Measurements from ENCODE around the gene EIF2A.

Gene EIF2A

DNA sequence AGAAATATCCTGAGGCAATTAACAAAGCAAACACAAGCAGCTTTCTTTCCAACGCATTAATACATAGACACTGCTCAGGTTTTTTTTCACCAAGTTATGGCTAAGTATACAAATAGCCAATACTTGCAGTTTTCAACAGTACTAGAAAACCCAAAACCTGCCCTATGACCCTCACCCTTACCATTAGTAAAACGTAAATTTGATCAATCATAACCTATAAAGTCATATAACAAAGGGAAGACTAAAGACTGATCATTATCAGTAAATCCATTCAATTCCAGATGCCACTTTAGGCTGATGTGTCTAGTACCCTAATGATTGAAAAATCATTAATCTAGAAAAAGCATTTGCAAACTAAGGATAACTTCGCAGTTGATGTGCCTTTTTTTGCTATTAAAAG is 3.5 kb upstream of the EIF2A start:
- DNase-seq (ENCODE audit: low read depth in 2 of 2, low spot score in 1 of 2): no peak

DNA sequence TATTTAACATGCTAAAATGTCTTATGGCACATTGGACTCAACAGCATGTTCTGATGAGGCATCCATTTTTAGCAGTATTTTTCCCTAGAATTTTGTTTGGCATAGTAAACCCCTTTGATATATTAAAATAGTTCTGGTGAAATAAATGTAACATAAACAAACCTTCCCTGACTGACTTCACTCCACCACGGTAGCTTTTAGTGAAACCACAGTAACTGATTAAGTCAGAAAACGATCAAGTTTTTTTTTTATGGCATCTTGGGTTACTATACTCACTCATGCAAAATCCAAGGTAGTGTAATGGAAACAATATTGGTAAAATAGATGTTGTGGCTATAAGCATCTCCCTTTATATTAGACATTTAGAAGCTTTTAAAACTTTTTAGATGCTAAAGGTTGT is 3.1 kb upstream of the EIF2A start:
- DNase-seq (ENCODE audit: low read depth in 2 of 2, low spot score in 1 of 2): no peak

DNA sequence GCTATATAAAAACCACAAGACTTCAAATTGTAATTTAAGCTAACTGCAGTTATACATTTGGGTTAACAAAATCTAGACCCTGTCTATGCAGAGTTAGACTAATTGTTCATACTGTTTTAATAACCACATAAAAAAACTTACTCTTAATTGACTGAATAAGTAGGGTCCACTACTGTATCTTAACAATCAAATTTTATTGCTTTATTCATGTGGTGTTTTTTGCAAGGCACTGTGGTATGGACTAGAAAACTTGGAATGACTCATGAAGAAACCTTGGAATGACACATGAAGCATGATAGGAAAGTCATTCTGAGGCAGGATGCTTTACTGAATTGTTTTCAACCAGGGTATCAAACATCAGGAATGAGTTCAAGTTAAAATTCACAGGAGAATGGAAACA is 2.5 kb upstream of the EIF2A start:
- DNase-seq (ENCODE audit: low read depth in 2 of 2, low spot score in 1 of 2): no peak

DNA sequence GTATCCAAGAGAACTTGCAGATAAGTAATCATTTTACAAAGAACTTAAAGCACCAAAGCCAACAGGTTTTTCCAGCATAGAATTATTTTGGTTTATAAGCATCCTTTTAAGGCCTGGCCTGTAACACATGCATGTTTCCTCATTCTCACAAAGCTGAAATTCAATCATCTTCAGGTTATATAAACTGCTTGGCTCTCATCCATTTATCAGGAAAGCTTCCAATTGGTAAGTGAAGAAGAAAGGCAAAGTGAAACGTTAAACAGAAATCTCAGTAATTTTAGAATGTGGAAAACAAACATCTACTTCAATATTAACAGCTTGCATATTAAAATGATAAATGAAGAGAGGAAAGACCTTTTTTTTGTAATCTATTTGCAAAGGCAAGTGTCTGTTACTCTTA is 1.9 kb upstream of the EIF2A start:
- no peak for DNase-seq (ENCODE audit: low read depth in 2 of 2, low spot score in 1 of 2)

DNA sequence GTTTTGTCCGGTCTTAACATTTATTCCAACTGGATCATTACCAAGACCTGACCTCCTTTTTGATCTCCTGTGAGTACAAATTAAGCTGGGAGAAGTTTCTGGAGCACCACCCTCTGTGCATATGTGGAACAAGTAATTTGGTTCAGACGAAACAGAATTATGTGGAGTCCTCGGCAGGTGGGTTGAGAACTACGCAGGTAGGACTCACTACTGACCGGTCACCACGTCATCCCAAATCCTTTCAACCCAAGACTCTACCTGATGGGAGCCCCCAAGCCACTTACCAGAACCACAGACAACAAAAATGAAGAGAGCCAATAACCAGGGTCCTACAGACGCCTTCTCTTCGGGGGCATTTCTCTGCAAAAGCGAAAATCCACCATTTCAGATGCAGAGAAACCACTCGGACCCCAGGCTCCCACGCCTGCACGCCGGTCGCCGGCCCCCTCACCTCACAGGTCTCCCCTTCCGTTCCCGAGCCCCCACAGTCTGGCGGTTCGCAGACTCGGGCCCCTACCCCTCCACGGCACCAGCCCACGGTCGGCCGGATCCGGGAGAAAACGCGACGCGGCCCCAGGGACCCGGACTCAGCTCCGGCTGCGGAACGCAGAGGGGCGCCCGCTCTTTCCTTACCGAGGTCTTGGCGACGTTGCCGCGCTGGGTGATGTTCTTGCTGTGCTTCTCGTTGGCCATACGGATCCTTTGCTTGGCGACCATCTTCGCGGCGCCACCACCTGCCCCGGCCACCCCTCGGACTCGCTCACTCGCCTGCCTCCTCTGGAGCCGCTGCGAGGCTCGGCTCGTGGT is 965 bp upstream of the EIF2A start:
- DNase-seq (ENCODE audit: low read depth in 2 of 2, low spot score in 1 of 2): peak in 1 of 2 donors; percentile 5

DNA sequence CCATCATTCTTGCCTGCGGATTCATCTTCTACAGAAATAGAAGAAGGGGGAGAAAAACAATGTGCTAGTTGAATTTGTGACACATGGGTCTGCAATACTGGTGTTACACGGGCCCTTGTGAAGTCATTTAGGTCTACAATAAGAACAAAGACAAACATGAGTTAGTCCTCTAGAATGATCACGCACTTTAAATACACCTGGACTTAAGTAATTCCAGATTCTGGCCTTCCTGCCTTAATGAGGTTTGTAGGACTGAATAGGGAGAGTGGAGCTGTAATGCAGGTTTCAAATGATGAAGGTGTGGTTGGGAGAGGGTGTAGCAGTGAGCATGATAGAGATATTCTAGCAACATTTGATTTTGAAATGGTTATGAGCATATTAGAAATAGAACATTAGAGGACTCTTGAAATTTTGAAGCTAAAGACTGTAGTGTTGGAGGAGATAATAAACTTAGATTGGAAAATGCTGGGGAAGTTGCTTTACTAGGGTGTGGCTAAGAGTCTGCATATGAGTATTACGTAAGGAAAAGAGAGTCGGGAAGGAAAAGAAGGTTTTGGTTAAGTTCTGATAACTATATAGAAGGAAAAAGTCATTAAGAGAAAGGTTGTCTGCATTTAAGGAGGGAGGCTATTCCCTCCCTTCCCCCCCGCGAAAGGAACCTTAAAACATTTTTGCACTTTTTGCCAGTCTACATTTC is 606 bp downstream of the EIF2A start:
- no peak for DNase-seq (ENCODE audit: low read depth in 2 of 2, low spot score in 1 of 2)

GRCh38 chr3:150555859-150556436 is 9.4 kb downstream of the EIF2A start:
- DNase-seq (ENCODE audit: low read depth in 2 of 2, low spot score in 1 of 2): no peak

GRCh38 chr3:150556792-150557191 is 10.2 kb downstream of the EIF2A start:
- no peak for DNase-seq (ENCODE audit: low read depth in 2 of 2, low spot score in 1 of 2)

DNA sequence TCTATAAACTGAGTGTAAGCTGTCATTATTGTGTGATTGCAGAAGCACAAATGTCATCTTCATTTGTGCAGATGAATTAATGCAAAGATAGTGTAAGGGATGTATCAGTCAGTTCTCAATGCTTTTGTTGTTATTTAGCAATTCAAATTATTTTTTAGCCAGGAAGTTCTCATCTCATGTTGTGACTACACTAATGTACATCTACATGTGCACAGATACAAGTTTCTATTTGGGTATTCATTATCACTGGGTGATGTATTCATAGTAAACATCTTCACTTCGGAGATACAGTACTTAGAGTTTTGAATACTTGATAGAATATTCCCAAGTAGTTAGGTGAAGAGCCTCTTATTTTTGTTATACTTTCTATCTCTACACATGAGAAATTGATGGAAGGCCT is 11.1 kb downstream of the EIF2A start:
- DNase-seq (ENCODE audit: low read depth in 2 of 2, low spot score in 1 of 2): no peak

- DNase-seq (ENCODE audit: low read depth in 2 of 2, low spot score in 1 of 2): no peak
Measured at GRCh38 chr3:150564243-150564642, 17.7 kb downstream of the EIF2A start.

DNA sequence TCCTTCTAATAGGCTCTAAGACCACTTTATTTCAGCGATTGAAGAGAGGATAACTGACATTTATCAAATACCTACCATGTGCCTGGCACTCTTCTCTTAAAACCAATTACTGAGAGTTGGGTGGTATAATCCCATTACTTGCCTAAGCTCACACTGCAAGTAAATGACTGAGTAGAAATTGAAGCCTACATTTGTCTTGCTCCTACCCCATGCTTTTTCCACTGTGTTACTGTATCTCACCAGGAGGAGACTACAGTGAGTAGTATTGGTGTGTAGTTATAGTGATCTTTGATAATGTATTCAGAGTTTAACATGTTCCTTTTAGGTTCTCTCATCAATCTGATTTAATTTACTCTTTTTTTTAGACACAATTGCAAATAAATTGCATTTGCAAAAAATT is 20.7 kb downstream of the EIF2A start:
- no peak for DNase-seq (ENCODE audit: low read depth in 2 of 2, low spot score in 1 of 2)

DNA sequence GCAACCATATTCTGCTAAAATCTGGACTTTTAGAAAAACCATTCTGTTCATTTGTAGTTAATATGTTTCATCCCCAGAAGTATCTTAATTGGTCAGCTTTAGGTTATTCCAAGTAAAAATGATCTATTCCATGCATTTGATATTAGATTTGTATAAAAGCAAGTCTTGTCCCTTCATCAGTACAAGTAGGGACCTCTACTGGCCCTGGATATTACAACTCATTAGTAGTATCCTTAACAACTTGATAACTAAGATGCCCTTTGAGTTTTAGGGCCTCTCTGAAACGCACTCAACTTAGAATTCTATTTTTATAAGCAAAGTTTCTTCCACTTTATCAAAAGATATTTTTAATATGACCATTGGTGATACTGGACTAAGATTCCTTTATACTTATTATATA is 31.3 kb downstream of the EIF2A start:
- DNase-seq (ENCODE audit: low read depth in 2 of 2, low spot score in 1 of 2): no peak

GRCh38 chr3:150581174-150581573 is 34.6 kb downstream of the EIF2A start:
- no peak for DNase-seq (ENCODE audit: low read depth in 2 of 2, low spot score in 1 of 2)

GRCh38 chr3:150582620-150583019 is 36.0 kb downstream of the EIF2A start:
- no peak for DNase-seq (ENCODE audit: low read depth in 2 of 2, low spot score in 1 of 2)

DNA sequence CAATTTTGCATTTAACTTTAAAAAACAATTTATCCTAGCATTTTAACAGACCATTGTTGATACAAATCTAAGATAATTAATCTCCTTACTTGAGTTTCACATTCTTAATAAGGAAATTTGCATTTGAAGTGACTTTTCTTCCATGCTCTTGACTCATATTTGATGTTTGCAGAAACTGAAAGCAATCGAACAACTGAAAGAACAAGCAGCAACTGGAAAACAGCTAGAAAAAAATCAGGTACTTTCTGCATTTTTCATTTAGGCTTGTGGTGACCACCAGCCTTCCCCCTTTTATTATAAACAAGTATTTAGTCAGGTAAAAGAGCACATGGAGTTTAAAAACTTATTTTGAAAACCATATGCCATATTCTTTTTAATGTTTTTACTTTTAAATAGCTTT is 36.4 kb downstream of the EIF2A start:
- DNase-seq (ENCODE audit: low read depth in 2 of 2, low spot score in 1 of 2): no peak

GRCh38 chr3:150588027-150588830 is 41.6 kb downstream of the EIF2A start:
- DNase-seq (ENCODE audit: low read depth in 2 of 2, low spot score in 1 of 2): no peak

- DNase-seq (ENCODE audit: low read depth in 2 of 2, low spot score in 1 of 2): no peak
Measured at GRCh38 chr3:150589759-150590158, 43.2 kb downstream of the EIF2A start.

DNA sequence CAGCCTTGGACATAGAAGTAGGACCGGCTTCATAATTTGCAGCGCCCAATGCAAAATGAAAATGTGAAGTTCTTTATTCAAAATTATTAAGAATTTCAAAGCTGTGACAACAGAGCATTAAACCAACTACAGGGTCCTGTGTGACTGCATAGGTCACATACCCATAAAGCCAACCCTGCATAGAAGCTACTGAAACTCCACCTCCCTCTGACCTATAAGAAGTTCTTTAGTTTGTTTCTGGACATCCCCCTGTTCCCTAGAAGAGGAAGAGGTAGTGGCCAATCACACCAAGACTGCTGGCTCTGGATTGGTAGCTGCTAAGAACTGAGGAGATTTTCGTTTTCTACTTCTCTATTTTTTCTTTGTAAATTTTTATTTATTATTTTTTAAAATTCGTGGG is 47.6 kb downstream of the EIF2A start:
- DNase-seq (ENCODE audit: low read depth in 2 of 2, low spot score in 1 of 2): no peak

DNA sequence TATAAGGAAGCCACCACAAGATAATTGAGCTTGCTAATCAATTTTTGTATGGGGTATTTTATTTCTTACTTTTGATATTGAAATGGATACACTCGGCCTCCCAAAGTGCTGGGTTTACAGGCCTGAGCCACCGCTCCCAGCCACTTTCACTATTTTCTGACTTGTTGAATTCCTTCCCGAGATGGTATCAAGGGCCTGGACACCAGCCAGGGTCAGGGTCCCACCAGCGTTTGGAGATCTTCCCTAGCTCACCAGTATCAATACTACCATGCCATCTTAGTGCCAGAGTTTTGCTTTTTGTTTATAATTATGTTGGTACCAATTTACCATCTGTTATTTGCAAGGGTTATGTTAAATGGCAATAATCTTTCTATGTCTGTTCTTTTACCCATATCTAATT is 51.1 kb downstream of the EIF2A start:
- DNase-seq (ENCODE audit: low read depth in 2 of 2, low spot score in 1 of 2): no peak

DNA sequence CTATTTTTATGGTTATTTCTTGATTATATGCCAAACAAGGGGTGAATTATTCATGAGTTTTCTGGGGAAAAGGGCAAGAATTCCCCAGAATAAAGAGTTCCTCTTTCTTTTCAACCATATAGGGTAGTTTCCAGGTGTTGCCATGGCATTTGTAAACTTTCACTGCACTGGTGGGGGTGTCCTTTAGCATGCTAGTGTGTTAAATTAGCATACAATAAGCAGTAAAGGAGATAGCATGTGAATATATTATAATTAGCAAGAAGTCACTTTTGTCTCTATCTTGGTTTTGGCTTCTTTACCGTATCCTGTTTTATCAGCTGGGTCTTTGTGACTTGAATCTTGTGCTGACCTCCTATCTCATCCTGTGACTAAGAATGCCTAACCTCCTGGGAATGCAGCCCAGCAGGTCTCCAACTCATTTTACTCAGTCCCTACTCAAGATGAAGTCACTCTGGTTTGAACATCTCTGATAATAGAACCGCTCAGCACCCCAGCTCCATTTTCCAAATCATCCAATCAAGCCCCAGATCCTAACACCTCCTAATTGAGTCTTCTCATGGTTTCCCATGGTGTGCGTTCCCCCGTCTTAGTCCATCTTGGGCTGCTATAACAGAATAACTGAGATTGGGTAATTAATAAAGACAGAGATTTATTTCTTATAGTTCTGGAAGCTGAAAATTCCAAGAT is 53.2 kb downstream of the EIF2A start:
- DNase-seq (ENCODE audit: low read depth in 2 of 2, low spot score in 1 of 2): no peak
